Activated CD4-positive, CD25-positive, alpha-beta regulatory T cell treated with anti-CD3 and anti-CD28 coated beads, Interleukin-2, amount 50 U/mL, for 72 hours (primary cell): ENCODE data around the gene CUX1.
"Not testable (repeated sequence)": the region's sequence is repeated elsewhere in the genome, so short reads cannot be mapped to it uniquely, and the experiment has no call there.

ENCODE experiments used
- DNase-seq: peaks from one replicate; pipeline ENCODE4 v3.0.0; 2021

The CUX1 gene

DNA sequence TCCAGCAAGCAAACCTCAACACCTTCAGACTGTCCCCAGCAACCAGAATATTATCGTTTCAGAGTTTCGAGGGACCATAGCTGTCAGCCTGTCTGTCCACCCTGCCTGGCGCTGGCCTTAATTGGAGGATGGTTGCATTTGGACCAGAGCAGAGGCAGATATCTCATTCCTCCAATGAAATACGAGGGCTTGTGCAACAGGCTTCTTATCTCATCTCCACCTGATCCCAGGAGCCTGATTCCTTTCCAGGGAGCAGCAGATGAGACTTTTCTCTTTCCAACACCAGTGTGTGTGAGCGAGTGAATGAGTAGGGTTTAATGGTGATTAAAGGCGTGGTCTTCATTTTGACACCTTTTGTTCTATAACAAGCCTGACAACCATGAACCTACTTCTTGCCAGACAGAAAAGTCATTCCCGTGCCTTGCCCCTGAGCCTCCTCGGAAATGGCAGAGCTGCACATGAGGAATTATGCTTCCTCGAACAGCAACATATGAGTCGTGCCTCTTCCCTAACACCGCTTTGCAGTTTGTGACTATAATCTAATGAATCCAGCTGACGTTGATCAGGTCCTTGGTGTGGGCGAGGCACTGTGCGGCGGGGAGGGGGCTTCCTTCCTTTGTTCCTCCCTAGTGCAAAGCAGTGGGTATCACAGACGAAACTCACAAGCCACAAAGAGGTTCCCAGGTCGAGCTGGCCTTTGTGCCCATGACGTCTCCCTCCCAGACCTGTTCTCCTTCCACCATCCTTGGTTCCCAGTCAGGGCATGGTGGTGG lies 147.4 kb downstream of the CUX1 start:
- no peak for DNase-seq

GRCh38 chr7:101968720-101969466 lies 151.5 kb downstream of the CUX1 start:
- DNase-seq, result no peak

DNA sequence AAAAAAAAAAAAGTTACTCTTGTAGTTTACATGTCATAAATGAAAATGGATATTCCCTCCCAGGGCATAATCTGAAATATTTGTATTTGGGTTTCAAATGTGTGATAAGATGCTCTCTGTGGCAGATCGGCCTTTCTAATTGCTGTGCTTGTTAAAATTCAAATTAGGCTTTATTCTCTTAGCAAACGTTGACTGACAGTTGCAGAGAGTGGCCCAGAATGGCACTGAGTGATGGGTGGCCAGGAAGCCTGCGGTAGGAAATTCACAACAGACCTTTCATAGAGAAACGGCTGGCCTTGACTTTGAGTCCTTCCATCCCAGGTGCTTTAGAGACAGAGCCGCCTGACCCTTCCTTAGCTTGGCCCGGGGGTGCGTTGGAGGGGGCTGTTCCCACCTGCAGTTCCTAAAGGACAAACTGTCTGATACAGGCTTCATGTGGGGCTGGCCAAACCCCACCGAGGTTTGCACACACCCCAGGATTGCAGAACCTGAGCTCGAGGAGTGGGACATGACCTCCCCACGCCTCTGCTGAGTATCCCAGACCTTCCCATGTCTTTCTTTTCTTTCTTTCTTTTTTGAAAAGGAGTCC lies 152.7 kb downstream of the CUX1 start:
- DNase-seq, result no peak

- DNase-seq, result no peak
Measured at GRCh38 chr7:101970801-101971200, 153.4 kb downstream of the CUX1 start.

DNA sequence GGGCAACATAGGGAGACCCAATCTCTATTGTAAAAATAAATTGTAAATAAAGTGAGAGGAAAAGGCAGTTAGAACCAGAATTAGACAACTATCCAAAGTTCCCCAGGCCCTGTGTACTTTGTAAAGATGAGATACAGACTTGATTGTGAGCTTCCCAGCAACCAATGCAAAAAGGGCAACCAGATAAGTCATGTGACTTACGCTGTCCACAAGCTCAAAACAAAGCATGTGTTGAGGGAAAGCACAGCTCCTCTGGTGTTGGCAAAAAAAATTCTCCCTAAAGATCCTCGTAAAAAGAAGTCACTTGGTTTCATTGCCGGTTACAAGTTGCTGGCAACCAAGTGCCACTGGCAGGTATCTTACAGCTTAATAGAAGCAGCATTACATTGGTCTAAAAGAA lies 154.0 kb downstream of the CUX1 start:
- no peak for DNase-seq

DNA sequence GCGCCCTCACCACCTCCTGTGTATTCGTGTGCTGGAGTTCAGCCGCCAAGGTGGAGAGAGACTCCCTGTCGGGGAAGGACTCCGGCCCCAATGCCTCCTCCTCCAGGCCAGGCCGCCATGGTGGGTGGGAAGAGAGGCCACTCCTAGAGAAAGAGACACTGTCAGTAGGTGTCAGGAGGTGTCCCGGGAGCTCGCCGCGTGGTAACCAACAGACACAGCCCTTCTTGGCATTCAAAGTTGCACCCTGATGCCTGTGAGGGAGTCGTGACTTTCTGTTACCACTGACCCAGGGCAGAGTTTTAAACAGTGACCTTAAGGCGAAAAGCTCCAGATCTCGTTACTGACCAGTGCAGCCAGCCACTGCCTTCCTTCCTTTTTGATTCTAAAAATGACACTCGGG lies 155.2 kb downstream of the CUX1 start:
- no peak for DNase-seq

GRCh38 chr7:101973130-101973529 lies 155.7 kb downstream of the CUX1 start:
- DNase-seq, result no peak

- no peak for DNase-seq
Measured at GRCh38 chr7:101974393-101974792, 157.0 kb downstream of the CUX1 start.

DNA sequence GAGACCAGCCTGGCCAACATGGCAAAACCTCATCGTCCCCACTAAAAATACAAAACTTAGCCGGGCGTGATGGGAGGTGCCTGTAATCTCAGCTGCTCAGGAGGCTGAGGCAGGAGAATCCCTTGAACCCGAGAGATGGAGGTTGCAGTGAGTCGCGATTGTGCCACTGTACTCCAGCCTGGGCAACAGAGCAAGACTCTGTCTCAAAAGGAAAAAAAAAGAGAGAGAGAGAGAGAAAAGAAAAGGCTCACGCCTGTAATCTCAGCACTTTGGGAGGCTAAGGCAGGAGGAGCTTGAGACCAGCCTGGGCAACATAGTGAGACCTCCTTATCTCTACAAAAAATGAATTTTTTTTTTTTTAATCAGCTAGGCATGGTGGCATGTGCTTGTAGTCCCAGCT lies 157.6 kb downstream of the CUX1 start:
- DNase-seq, result no peak

GRCh38 chr7:101976411-101976810 lies 159.0 kb downstream of the CUX1 start:
- DNase-seq, result no peak

DNA sequence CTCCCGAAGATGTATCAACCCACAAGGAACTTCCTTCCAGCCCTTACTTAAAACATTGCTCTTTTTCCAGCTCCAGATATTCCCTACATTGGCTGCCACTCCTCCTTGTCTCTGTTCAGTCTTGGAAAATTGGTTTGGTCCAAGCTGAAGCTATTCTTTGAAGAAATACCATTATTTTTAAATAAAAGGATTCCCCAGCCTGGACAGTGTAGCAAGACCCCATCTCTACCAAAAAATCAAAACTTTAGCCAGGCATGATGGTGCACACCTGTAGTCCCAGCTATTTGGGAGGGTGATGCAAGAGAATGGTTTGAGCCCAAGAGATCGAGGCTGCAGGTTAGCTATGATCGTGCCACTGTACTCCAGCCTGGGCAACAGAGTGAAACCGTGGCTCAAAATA lies 159.8 kb downstream of the CUX1 start:
- no peak for DNase-seq

DNA sequence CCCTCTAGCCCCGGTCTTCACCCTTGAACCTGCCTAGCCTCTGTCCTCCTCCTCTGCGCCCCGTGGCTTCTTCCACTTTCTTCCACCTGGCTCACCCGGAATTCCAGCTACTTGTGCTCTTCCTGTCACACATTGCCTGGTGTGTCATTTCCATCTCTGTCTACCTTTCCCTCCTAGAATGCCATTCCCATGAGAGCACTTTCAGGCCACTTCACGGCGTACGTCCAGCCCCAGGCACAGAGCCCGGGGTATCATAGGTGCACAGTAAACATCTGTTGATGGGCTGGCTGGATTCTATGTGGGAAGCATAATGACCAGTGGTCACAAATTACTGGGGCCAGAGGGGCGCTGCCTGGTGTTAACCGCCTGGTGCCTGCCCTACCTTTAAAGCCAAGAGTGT lies 161.3 kb downstream of the CUX1 start:
- no peak for DNase-seq

DNA sequence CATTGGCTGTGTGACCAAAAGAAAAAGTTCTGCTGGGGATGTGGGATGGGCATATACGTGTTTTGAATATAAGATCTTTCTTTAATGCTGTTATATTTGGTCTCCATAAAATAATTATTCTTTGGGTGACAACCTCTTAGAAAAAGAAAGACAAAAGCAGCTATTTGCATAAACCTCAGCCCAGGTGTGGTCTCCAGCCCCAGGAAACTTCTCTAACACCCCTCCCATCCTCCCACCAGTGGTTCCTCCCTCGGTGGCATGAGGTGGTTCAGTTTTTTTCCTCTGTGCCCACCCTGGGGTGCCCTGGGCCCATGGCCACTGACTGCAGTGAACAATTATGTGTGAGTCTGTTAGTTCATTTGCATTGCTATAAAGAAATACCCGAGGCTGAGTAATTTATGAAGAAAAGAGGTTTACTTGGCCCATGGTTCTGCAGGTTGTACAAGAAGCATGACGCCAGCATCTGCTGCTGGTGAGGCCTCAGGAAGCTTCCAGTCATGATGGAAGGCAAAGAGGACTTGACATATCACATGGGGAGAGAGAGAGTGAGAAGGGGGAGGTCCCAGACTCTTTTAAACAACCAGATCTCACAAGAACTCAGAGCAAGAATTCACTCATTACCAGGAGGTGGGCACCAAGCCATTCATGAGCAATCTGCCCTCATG lies 165.9 kb downstream of the CUX1 start:
- no peak for DNase-seq

- no peak for DNase-seq
Measured at GRCh38 chr7:101984133-101984879, 166.9 kb downstream of the CUX1 start.

DNA sequence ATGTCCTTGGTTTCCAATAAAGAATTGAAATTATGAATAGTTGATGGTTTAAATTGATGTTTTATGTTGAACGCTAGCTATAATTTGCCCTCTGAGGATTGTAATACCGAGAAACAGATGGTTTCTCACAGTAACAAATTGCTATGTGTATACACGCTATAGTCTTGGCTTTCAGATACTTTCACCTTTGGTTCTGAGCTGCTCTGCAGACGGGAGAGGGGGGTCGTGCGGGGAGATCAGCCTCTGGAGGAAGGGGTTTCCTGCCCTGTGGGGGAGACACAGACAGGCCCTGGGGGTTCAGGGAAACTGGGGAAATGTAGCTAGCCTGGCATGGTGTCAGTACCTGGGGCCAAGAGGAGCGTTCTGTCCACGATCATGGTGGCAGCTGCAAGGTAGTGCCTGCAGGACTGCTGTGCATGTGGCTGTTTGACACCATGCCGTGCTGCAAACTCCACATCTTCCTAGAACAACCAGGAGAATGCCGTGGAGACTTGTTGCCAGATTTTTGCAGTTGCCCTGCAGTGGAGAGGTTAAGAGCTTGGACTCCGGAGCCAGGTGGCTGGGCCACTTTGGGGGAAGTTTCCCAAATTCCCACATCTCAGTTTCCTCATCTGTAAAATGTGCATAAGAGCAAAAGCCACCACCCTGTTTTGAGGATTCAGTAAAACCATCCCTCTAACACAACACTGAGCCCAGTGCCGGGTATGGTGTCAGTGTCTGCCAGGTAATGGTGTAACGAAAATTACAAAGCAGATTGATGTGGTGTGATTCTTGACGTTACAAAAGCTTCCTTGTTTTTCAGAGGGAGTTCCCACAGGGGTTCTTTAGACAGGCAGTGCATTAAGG lies 167.9 kb downstream of the CUX1 start:
- DNase-seq, result no peak

DNA sequence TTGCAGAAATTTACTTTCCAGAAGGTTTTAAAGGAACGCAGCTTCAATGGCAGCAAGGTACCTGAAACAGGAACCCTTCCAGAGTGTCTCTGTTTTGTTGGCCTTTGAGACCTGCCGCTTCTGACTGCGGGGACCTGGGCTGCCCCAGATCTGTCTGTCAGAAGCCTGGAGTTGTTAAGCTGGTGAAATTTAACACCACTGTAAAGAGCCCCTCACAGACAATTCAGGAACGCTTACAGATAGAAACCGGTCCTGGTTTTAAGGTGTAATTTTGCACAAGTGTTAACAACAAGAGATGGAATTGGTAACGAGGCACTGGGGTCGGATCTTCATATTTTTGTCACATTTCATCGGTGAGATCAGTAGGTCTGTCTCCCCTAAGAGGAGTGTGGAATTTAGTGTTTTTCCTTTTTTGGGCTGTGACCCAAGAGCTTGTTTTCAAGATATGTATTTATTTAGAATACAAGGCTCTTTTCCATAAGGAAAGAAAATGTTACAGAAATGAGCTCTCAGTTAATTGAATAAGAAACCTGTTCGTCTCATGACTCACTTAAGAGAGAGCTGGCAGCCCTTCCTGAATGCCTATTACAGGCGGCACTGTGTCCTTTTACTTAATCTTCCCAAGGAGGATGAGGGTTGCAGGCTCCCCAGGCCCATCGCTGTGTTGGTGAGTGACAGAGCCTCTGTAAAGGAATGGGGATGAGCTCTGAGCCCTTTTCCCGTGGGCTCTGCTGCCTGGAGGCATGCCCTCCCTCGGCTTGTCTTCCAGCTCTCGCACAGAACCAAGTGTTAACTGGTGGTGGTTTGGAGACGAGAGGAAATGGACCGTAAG lies 168.7 kb downstream of the CUX1 start:
- DNase-seq, result no peak

GRCh38 chr7:101987494-101987893 lies 170.1 kb downstream of the CUX1 start:
- no peak for DNase-seq

DNA sequence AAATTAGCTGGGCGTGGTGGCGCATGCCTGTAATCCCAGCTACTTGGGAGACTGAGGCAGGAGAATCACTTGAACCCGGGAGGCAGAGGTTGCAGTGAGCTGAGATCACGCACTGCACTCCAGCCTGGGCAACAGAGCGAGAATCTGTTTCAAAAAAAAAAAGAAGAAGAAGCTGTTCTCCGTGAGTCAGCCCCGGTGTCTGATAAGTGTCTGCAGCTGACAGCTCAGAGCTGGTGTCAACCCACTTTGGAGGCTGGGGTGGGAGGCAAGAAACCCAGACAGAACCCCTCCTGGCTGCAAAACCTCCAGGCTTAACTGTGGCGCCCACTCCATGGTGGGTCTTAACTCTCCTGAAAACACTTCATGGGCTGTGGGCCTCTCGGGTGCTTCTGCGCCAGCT lies 170.6 kb downstream of the CUX1 start:
- not testable (repeated sequence) for DNase-seq

- DNase-seq, result no peak
Measured at GRCh38 chr7:101988513-101988912, 171.1 kb downstream of the CUX1 start.

DNA sequence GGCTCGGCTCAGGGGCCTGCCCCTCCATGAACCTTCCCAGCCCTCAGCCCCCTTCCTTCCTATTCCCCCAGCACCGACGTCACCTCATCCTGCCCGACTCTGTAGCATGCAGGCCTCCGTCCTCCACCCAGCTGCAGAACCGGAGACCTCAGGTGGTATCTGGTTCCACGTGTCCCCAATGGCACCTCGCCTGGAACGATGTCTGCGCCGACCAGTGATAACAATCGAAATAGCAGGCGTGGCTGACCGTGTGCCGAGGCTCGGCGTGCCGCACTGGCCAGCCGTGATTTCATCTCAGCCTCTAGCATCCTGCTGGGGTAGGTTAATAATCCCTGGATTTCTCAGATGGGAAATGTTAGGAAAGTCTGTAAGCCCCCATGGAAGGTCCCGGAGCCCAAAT lies 171.7 kb downstream of the CUX1 start:
- no peak for DNase-seq
